Measurements from ENCODE around the gene ARVCF.

The ARVCF gene

DNA sequence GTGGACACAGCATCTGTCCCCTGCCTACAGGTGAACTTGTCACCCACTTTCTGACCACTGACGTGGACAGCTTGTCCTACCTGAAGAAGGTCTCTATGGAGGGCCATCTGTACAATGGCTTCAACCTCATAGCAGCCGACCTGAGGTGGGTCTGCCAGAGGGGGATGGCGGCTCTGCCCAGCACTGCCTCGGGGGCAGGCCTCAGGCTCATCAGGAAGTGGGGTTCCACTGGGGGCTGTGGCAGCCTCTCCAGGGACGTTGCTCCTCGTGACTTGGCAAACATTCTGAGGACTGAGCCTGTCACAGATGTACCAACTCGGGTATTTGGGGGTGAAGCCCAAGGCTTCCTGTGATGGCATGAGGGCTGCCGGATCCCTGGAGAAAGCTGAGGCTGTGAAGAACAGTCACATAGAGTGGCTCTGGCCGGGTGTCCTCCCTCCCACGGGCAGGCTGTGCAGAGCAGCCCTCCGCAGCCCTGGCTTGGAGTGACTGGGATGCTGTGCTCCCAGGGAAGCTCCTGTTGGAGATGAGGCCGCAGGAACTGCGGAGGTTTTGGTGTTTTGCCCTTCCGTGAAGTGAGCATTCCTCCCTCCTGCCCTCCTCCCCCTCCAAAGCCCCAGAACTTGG is 36.9 kb upstream of the ARVCF start:
- no peak overlapping the region for H3K27ac ChIP-seq

DNA sequence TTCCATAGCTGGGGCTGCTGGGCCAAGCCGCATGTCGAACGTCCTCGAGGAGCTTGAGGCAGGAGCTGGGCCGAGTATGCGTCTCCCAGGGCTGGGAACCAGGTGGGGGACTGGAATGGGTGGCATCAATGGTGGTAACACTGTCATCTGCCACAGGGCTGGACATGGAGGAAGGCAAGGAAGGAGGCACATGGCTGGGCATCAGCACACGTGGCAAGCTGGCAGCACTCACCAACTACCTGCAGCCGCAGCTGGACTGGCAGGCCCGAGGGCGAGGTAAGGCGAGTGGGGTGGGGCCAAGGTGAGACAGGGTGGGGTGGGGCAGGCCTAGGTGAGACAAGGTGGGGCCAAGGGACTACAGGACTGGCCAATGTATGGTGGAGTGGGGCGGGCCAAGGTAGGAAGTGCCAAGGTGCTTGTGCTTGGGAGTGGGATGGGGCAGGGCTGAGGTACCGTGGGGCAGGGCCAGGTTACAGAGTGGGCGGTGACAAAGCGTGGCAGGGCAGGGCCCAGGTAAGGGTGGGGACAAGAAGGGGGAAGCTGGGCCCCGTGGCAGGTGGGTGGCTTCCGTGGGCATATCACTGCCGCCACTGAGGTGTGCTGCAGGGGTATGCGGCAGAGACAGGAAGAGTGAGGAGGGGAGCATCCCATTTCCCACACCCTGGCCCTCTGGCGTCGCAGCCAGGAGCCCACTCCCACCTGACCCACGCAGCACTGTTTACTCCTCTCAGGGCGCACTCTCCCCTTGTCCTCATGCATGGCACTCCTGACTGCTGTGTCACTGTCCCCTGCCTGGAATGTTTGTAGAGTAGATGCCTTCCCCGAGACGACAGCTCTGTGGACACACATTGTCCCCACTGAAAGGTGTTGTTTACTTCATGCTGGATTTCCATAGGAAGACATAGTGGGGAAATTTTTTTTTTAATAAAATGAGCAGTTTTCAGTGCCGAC is 36.0 kb upstream of the ARVCF start:
- no peak overlapping the region for H3K27ac ChIP-seq
- no peak for DNase-seq (ENCODE audit: low read depth, low spot score)

More for the DNA sequence above, 36.9 kb upstream of the ARVCF start:
- no peak for DNase-seq (ENCODE audit: low read depth, low spot score)

- H3K27ac ChIP-seq, result no peak overlapping the region
- DNase-seq (ENCODE audit: low read depth, low spot score), result no peak
These were observed 35.3 kb upstream of the ARVCF start for GRCh38 chr22:20051927-20052308.

DNA sequence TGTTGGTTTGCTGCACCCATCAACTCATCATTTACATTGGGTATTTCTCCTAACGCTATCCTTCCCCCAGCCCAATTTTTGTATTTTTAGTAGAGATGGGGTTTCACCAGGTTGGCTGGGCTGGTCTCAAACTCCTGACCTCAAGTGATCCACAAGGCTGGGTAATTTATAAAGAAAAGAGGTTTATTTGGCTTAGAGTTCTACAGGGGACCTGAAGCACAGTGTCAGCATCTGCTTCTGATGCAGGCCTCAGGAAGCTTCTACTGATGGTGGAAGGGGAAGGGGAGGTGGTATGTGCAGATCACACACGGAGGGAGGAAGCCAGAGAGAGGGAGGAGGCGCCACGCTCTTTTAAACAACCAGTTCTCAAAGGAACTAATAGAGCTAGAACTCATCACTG is 30.1 kb upstream of the ARVCF start:
- H3K27ac ChIP-seq, result no peak overlapping the region
- no peak for DNase-seq (ENCODE audit: low read depth, low spot score)

GRCh38 chr22:20044495-20045151 is 28.0 kb upstream of the ARVCF start:
- no peak overlapping the region for H3K27ac ChIP-seq
- no peak for DNase-seq (ENCODE audit: low read depth, low spot score)

GRCh38 chr22:20043997-20044342 is 27.3 kb upstream of the ARVCF start:
- H3K27ac ChIP-seq, result no peak overlapping the region
- no peak for DNase-seq (ENCODE audit: low read depth, low spot score)

DNA sequence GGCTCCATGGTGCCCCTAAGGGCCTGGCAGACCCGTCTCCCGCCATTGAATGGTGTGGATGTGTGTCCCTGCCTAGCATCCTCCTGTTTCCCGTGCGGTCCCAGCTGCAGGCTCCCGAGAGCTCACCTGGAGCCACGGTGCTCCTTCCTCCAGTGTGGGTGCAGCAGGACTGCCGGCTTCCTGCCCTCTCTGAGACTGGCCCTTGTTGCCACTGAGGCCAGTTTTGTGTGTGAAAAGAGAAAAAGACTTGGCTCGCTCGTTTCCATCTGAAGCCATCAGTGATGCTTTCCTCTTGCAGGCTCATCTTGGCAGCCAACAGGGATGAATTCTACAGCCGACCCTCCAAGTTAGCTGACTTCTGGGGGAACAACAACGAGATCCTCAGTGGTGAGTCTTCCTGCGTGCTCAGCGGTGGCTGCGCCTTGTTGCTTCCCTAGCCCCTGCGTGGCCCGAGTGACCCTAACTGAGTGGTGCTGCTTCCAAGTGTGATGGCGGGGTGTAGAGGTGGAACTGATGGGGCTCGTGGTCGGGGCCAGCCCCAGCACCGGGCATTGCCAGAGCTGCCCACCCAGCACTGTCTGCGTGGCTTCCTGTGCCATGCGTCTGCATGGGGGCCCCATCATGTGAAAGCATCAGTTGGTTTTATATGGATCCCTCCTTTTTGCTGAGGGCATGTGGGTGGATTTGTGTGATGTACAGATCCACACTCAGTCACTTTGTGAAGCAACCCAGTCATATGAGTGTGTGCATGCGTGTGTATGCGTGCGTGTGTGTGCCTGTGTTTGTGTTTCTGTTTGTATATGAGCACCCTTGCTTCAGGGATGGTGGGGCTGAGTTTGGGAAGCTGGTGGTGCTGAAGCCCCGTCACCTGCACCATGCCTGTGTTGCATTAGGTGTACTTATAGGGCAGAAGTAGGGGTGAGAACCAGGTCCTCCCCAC is 26.7 kb upstream of the ARVCF start:
- DNase-seq (ENCODE audit: low read depth, low spot score), result no peak
- H3K27ac ChIP-seq, result no peak overlapping the region

GRCh38 chr22:20040327-20041200 is 23.9 kb upstream of the ARVCF start:
- no peak overlapping the region for H3K27ac ChIP-seq
- no peak for DNase-seq (ENCODE audit: low read depth, low spot score)

DNA sequence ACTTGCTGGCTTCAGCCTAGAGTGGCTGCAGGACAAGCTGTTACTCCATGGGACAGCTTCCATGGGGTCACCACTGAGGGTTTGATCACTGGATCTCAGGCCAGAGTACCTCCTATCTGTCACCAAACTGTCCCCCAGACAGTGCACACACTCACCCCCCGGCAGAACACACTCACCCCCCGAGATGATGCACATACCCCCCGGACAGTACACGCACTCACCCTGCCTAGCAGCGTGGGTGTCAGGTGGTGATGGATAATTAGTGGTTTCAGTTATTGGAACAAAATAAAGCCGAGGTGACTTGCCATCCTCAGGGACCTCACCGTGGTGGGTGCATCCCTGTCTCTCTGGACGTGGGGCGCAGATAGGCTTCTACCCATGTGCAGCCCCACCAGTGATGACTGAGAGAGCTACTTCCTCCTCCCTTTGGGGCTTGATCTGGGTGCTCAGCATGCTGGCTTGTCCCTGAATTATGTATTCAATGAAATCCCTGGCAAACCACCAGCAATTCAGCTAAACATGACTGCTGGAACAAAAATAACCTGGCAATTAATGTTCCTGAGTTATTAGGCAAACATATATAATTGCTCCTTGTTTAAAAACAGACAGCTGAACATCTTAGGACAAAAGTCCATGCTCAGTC is 23.2 kb upstream of the ARVCF start:
- no peak for DNase-seq (ENCODE audit: low read depth, low spot score)
- no peak overlapping the region for H3K27ac ChIP-seq

DNA sequence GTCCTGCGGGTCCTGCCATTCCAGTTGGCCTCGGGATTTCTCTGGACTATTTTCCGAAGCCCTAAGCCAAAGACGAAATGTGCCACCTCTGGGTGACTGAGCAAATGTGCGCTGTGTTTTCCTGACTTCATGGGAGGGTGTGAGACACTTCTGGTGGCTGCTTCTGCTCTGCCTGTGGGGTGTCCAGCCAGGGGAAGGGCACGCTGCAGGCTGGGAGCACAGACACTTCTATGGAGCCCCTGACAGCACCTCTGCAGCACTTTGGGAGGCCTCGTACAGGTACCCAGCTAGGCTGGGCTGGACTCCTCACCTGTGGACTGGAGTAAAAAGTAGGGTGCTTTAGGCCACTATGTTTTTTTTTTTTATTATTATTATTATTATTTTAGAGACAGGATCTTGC is 22.0 kb upstream of the ARVCF start:
- no peak for DNase-seq (ENCODE audit: low read depth, low spot score)
- H3K27ac ChIP-seq, result no peak overlapping the region

DNA sequence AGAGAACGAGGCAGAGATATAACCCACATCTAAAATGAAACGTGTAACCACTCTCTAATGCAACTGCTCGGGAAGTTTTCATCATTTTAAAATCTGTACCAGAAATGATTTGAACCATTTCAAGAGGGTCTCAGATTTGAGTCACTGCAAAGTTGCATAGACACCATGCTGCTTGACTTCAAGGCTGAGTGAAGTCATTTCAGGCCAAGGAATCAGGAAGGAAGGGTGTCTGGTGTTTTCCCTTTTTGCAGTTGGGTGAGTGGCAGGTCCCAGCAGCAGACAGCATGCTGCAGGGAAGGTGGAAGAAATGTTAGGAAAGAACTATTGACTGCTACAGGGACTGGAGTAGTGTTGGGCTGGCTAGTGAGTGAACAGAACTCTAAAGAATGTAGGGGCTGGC is 20.8 kb upstream of the ARVCF start:
- no peak for DNase-seq (ENCODE audit: low read depth, low spot score)
- H3K27ac ChIP-seq, result no peak overlapping the region

GRCh38 chr22:20036535-20037392 is 20.1 kb upstream of the ARVCF start:
- no peak for DNase-seq (ENCODE audit: low read depth, low spot score)
- H3K27ac ChIP-seq, result no peak overlapping the region

DNA sequence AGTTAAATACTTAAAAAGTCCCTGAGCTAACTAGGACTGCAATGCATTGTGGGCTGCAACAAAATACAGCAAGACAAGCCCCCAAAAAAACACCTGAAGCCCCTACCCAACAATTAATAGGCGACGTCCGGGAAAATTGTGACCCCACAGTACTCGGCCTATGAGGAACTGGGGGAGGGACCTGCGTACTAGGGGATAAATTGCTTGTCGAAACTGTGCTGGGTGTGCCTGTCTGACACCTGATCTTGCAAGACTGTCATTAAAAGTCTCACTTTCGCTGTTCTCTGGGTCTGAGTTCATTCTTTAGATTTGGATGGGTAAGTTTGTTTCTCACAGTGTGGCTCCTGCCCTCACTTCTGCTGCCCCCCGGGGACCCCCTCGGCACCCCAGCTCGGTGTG is 19.5 kb upstream of the ARVCF start:
- DNase-seq (ENCODE audit: low read depth, low spot score), result no peak

GRCh38 chr22:20035375-20036083 is 18.9 kb upstream of the ARVCF start:
- H3K27ac ChIP-seq, result no peak overlapping the region
- no peak for DNase-seq (ENCODE audit: low read depth, low spot score)

More for the DNA sequence above, 19.5 kb upstream of the ARVCF start:
- no peak overlapping the region for H3K27ac ChIP-seq

GRCh38 chr22:20034143-20034542 is 17.5 kb upstream of the ARVCF start:
- DNase-seq (ENCODE audit: low read depth, low spot score), result no peak
- H3K27ac ChIP-seq, result no peak overlapping the region

DNA sequence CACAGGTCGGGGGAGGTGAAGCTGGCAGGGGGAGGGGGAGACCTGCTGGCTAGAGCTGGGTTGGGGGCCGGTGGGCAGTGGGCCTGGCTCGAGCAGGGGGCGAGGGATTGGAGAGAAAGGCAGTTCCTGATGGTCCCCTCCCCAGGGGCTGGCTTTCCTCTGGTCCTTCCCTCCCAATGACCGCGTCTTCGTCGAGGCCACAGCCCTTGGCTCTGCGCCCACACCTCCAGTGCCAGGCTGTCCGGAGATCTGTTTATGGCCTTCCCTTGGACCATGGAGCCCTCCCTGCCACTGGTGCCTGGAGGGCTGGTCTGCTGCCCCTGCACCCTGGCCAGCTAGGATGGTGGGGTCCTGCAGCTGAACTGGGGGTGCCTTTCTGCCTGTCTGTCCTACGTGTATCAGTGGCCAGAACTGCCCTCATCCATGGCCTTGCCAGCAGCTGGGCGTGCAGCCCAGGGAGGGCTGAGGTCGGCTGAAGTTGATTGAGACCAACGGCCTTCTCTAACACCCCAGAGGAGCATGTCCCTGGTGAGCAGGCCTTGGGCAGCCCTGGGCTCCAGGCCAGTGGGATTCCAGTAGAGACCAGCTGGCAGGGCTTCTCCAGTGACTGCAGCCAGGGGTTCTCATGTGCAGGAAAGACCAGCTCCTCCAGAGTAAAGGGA is 16.6 kb upstream of the ARVCF start:
- no peak for DNase-seq (ENCODE audit: low read depth, low spot score)
- H3K27ac ChIP-seq, result no peak overlapping the region
